DND-41 (cell line): Measurements from ENCODE around the gene FAM107B.

ENCODE experiments used
- CTCF ChIP-seq: IDR thresholded peaks from 2 replicates; pipeline ENCODE4 v1.5.1; 2012; ENCODE audit warnings: borderline replicate concordance, low read length, moderate library complexity, mild to moderate bottlenecking; ENCODE audit not compliant: poor library complexity, severe bottlenecking; ENCODE audit errors: extremely low read depth
- EZH2 ChIP-seq: IDR thresholded peaks from 3 replicates; pipeline ENCODE4 v1.6.1; 2012; ENCODE audit warnings: borderline replicate concordance, low read depth, mild to moderate bottlenecking, moderate library complexity, low read length, inconsistent platforms; ENCODE audit not compliant: severe bottlenecking

- TF ChIP-seq CTCF (peak; percentile 26), EZH2 (no peak)
These were observed 27.0 kb upstream of the FAM107B start for GRCh38 chr10:14801723-14802122.
